Natural killer cell (primary cell): ENCODE measurements around the gene TFCP2L1. TPM values are rescaled to one million over a fixed set of nuclear protein-coding genes. Genes with fewer than 3 reads are reported as not detected.

Experiments used
- ATAC-seq, 3 donors: fragments of 150-1000 bp in 2 of 3; fragments of 200-7000 bp in 1 of 3; cut with Tn5 transposase; 1 replicate in 1 of 3; 2 replicates in 2 of 3; pipeline ENCODE4 v1.10.0; 2021; ENCODE audit warnings: mild to moderate bottlenecking in 2 of 3, moderate library complexity in 2 of 3
- DNase-seq, 2 donors: peaks; one replicate each; pipeline versions ENCODE4 v3.0.0 to v3.0.0-alpha.2; 2013 to 2021; ENCODE audit warnings: mixed read lengths in 1 of 2
- H3K27ac ChIP-seq: one replicate; pipeline ENCODE4 v1.5.1; 2013; ENCODE audit warnings: mild to moderate bottlenecking, low read length
- H3K27me3 ChIP-seq: one replicate; pipeline ENCODE4 v1.6.1; 2013; ENCODE audit warnings: low read length; ENCODE audit not compliant: control insufficient read depth, insufficient read depth
- H3K36me3 ChIP-seq: one replicate; pipeline ENCODE4 v1.6.1; 2013; ENCODE audit warnings: low read length; ENCODE audit not compliant: control insufficient read depth, insufficient read depth
- H3K4me1 ChIP-seq: one replicate; pipeline ENCODE4 v1.6.1; 2013; ENCODE audit warnings: low read length; ENCODE audit not compliant: control insufficient read depth, insufficient read depth
- H3K4me3 ChIP-seq: one replicate; pipeline ENCODE4 v1.5.1; 2013; ENCODE audit warnings: low read length
- H3K9me3 ChIP-seq: one replicate; pipeline ENCODE4 v1.6.1; 2013; ENCODE audit warnings: low read length; ENCODE audit not compliant: control insufficient read depth, insufficient read depth
- H3K27ac Mint-ChIP-seq, 2 donors: one replicate each; pipeline ENCODE4 v1.8.0; 2022; ENCODE audit warnings: mild to moderate bottlenecking in 2 of 2, mixed read lengths in 2 of 2, moderate library complexity in 1 of 2
- H3K27me3 Mint-ChIP-seq, 2 donors: one replicate each; pipeline ENCODE4 v1.8.0; 2022; ENCODE audit warnings: low read depth in 2 of 2, mixed read lengths in 2 of 2
- H3K36me3 Mint-ChIP-seq: one replicate; pipeline ENCODE4 v1.8.0; 2022; ENCODE audit warnings: mixed read lengths
- H3K4me1 Mint-ChIP-seq, 2 donors: one replicate each; pipeline ENCODE4 v1.8.0; 2022; ENCODE audit warnings: mixed read lengths in 2 of 2
- H3K4me3 Mint-ChIP-seq: one replicate; pipeline ENCODE4 v1.8.0; 2022; ENCODE audit warnings: mild to moderate bottlenecking, moderate library complexity, mixed read lengths
- H3K9me3 Mint-ChIP-seq, 2 donors: one replicate each; pipeline ENCODE4 v1.8.0; 2022; ENCODE audit warnings: mixed read lengths in 2 of 2
- CTCF ChIP-seq: fragments of 200-600 bp; IDR thresholded peaks from one replicate; pipeline ENCODE4 v1.8.0; 2022; ENCODE audit warnings: antibody characterized with exemption
- WGBS: methylation state at CpG from one replicate; pipeline ENCODE4 v1.1.7; 2013; ENCODE audit warnings: missing lambda C conversion rate; ENCODE audit not compliant: insufficient coverage; 5-methylcytosine and 5-hydroxymethylcytosine counted together
- intact Hi-C: fragments of 100-400 bp; cut with micrococcal nuclease; formaldehyde crosslinking; loops from one replicate; pipeline ENCODE4 v1.14.2; 2022
- total RNA-seq, 4 donors: library from RNA; stranded (reverse); fragments of 120-200 nt in 1 of 4; gene quantifications; one replicate each; pipeline versions ENCODE4 v1.2.3 to v1.2.4, GENCODE V29; 2013 to 2022

The TFCP2L1 gene
- total RNA-seq, 3 donors from 2014 or later (not counting 1 experiment from before 2014, with no cell fraction given): 0.72 to 1.8 (median 0.85) TPM

- peak in 1 of 3 donors; percentile 21 for ATAC-seq
- Histone ChIP-seq H3K9me3 (no peaks in the 10 kb centered on the region), H3K27me3 (no peaks in the 10 kb centered on the region), H3K4me1 (no peaks in the 10 kb centered on the region), H3K27ac (no peak overlapping the region), H3K4me3 (no peak overlapping the region), H3K36me3 (no peaks in the 10 kb centered on the region)
- no peaks in the 10 kb centered on the region for H3K4me1 Mint-ChIP-seq
- TF ChIP-seq CTCF: no peak
- intact Hi-C loops: no loop called here
- H3K27ac Mint-ChIP-seq: no peak overlapping the region
- H3K27me3 Mint-ChIP-seq: no peaks in the 10 kb centered on the region
- DNase-seq: no peak
- 86% methylated on average over 5 of the region's 5 CpGs for WGBS
- H3K4me3 Mint-ChIP-seq: no peak overlapping the region
- no peaks in the 10 kb centered on the region for H3K36me3 Mint-ChIP-seq
- H3K9me3 Mint-ChIP-seq: no peaks in the 10 kb centered on the region
Observed at GRCh38 chr2:121185571-121186074, 99.4 kb downstream of the TFCP2L1 start.

GRCh38 chr2:121185111-121185510 lies 99.9 kb downstream of the TFCP2L1 start:
- ATAC-seq: no peak
- H3K4me3 ChIP-seq: no peak overlapping the region
- Mint-ChIP-seq H3K4me3 (no peak overlapping the region), H3K27ac (no peak overlapping the region), H3K27me3 (no peaks in the 10 kb centered on the region), H3K9me3 (no peaks in the 10 kb centered on the region), H3K36me3 (no peaks in the 10 kb centered on the region), H3K4me1 (no peaks in the 10 kb centered on the region)
- no peaks in the 10 kb centered on the region for H3K27me3 ChIP-seq
- no peak overlapping the region for H3K27ac ChIP-seq
- H3K9me3 ChIP-seq: no peaks in the 10 kb centered on the region
- WGBS: 93% methylated on average over 10 of the region's 10 CpGs
- no peaks in the 10 kb centered on the region for H3K4me1 ChIP-seq
- DNase-seq: no peak
- no peaks in the 10 kb centered on the region for H3K36me3 ChIP-seq
- intact Hi-C loops: no loop called here
- TF ChIP-seq CTCF: no peak

GRCh38 chr2:121184248-121184862 lies 100.6 kb downstream of the TFCP2L1 start:
- H3K27ac Mint-ChIP-seq: no peak overlapping the region
- Histone ChIP-seq H3K4me3 (no peak overlapping the region), H3K36me3 (no peaks in the 10 kb centered on the region), H3K9me3 (no peaks in the 10 kb centered on the region), H3K27ac (no peak overlapping the region), H3K4me1 (no peaks in the 10 kb centered on the region), H3K27me3 (no peaks in the 10 kb centered on the region)
- no peak overlapping the region for H3K4me3 Mint-ChIP-seq
- no peak for TF ChIP-seq CTCF
- no peaks in the 10 kb centered on the region for H3K36me3 Mint-ChIP-seq
- DNase-seq (no peak), ATAC-seq (no peak)
- intact Hi-C loops: no loop called here
- WGBS: 59% methylated on average over 7 of the region's 7 CpGs
- no peaks in the 10 kb centered on the region for H3K9me3 Mint-ChIP-seq
- H3K4me1 Mint-ChIP-seq: no peaks in the 10 kb centered on the region
- no peaks in the 10 kb centered on the region for H3K27me3 Mint-ChIP-seq

- Histone ChIP-seq H3K27me3 (no peaks in the 10 kb centered on the region), H3K36me3 (no peaks in the 10 kb centered on the region), H3K4me1 (no peaks in the 10 kb centered on the region), H3K27ac (no peak overlapping the region), H3K9me3 (no peaks in the 10 kb centered on the region), H3K4me3 (no peak overlapping the region)
- no peak for TF ChIP-seq CTCF
- no peak for ATAC-seq
- WGBS: 76% methylated on average over 4 of the region's 4 CpGs
- H3K27ac Mint-ChIP-seq: no peak overlapping the region
- H3K4me3 Mint-ChIP-seq: no peak overlapping the region
- intact Hi-C loops: no loop called here
- H3K4me1 Mint-ChIP-seq: no peaks in the 10 kb centered on the region
- H3K27me3 Mint-ChIP-seq: peaks cover 4 to 5% of the 10 kb centered on the region in 2 donors
- no peak for DNase-seq
- H3K9me3 Mint-ChIP-seq: no peaks in the 10 kb centered on the region
- H3K36me3 Mint-ChIP-seq: no peaks in the 10 kb centered on the region
Observed at GRCh38 chr2:121182520-121182919, 102.5 kb downstream of the TFCP2L1 start.
